C1 segment of cervical spinal cord (tissue), 14 donors: ENCODE results near the gene OR13C4.
"Not testable (repeated sequence)": the region's sequence is repeated elsewhere in the genome, so short reads cannot be mapped to it uniquely, and the experiment has no call there.

Experiments
- DNase-seq, 14 donors: peaks; one replicate each; lab custom pipeline; 2025; lab: John Stamatoyannopoulos, UW

The OR13C4 gene

GRCh38 chr9:104527109-104527508, at the start of gene OR13C4:
OR13C4 (minus strand) TSS chr9:104527209; CDS start chr9:104527209, 0 bp downstream.
- DNase-seq: no peak

DNA sequence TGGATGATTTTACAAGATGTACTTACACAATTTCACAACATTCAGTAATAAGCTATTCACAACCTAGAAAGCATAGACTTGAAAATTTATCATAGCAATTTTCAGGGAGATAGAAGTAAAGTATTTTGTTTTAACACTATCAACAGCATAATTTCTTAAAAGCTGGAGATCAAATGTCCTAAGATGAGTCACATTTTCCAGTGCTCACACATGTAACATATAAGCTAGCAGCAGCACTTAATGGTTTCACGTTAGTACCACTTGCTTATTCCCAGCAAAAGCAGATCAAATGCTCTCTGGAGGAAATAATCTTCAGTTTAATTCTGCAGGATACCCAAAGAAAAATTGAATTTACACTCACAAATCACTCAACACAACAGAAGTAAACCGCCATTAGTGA, 48.4 kb upstream of the OR13C4 start:
- no peak for DNase-seq

- DNase-seq: no peak
Measured at GRCh38 chr9:104572612-104573011, 45.6 kb upstream of the OR13C4 start.

DNA sequence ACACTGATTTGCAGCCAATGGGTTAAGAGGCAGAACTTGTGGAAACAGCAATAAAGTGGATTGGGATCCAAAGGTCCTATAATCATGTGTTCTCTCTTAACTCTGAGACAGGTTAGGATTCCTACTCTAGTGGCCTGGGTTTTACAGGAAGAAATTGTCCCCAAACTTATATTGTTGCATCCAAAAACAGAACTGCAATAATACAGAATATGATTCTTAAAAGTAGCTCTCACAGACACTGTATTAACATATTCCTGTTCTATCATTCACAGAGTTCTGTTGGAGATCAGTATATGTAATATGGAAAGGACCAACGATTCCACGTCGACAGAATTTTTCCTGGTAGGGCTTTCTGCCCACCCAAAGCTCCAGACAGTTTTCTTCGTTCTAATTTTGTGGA, 41.9 kb upstream of the OR13C4 start, which contains the start of gene OR13C8:
TSS of gene OR13C8 (plus strand) at position 301 of the 400 bp plus-strand sequence. CDS start at position 301, 0 bp downstream.
- no peak for DNase-seq

GRCh38 chr9:104564358-104564757, 37.3 kb upstream of the OR13C4 start:
- no peak for DNase-seq

DNA sequence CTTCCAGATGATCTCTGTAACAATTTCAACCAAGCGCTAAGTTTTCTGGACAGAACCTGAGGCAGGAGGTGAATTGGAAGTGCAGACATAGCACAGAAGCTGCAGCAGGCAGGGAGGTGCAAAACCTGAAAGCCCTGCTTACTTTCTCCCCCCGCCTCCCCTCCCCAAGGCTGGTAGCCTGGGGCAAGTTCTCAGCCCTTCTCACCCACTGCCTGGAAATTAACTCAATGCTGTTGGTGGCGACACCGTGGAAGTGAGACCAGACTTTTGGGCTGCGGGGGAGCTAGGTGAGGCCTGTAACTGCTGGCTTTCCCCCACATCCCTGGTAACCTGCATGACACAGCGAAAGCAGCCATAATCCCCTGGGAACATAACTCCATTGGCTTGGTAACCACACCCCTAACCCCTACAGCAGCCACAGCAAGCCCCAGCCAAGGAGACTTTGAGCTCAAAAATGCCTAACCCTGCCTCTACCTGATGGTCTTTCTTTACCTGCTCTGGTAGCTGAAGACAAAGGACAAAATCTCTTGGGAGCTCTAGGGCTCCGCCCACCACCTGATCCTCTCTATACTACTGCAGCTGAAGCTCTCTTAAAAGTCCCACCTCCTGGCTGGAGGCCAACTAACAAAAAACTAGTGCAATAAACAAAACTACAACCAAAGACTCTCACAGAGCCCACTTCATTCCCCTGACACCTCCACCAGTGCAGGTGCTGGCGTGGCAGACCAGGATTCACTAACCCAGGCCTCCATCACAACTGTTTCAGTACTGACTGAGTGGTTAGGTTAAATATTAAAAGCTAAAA, 30.0 kb upstream of the OR13C4 start:
- DNase-seq: no peak

DNA sequence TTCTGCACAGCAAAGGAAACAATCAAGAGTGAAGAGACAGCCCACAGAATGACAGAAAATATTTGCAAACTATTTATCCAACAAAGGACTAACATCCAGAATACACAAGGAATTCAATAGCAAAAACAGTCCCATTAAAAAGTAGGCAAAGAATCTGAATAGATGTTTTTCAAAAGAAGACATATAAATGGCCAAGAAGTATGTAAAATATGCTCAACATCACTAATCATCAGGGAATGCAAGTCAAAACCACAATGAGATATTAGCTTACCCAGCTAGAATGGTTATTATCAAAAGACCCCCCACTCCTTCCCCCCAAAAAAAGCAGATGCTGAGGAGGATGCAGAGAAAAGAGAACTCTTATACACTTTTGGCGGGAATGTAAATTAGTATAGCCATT, 28.5 kb upstream of the OR13C4 start:
- no peak for DNase-seq

- DNase-seq: no peak
Measured at GRCh38 chr9:104553261-104553660, 26.3 kb upstream of the OR13C4 start.

- DNase-seq: no peak
Measured at GRCh38 chr9:104544644-104545043, 17.6 kb upstream of the OR13C4 start.

- no peak for DNase-seq
Measured at GRCh38 chr9:104539275-104539674, 12.3 kb upstream of the OR13C4 start.

DNA sequence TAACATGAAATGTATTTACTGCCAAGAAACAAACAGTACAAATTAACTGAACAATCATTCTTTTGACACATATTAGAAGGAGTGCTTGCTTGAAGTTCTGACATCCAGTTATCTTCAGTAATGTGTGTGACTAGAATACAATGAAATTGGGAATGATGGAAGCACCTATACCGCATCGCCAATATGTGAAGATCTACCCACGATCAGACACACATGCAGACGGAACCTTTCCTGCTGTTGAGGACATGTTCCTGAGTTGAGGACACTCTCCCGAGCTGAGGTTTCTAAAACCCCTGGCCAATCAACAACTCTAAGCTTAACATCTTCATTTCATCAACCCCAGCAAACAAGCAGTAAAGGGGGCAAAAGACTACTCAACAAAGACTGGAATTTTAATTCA, 9.7 kb upstream of the OR13C4 start, which contains the start of gene OR13C3:
TSS of gene OR13C3 (minus strand) at position 101 of the 400 bp plus-strand sequence. CDS start 133 bp downstream, outside the sequence.
- DNase-seq: no peak

- not testable (repeated sequence) for DNase-seq
Measured at GRCh38 chr9:104520241-104520640, 6.8 kb downstream of the OR13C4 start.

DNA sequence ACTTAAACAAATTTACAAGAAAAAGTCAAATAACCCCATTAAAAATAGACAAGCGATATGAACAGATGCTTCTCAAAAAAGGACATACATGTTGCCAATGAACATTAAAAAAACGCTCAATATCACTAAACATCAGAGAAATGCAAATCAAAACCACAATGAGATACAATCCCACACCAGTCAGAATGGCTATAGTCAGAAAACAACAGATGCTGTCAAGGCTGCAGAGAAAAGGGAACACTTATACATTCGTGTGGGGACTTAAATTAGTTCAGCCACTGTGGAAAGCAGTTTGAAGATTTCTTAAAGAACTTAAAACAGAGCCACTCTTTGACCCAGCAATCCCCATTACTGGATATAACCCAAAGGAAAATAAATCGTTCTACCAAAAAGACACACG, 12.1 kb downstream of the OR13C4 start:
- DNase-seq: no peak

GRCh38 chr9:104506565-104506964, 20.4 kb downstream of the OR13C4 start:
- no peak for DNase-seq

DNA sequence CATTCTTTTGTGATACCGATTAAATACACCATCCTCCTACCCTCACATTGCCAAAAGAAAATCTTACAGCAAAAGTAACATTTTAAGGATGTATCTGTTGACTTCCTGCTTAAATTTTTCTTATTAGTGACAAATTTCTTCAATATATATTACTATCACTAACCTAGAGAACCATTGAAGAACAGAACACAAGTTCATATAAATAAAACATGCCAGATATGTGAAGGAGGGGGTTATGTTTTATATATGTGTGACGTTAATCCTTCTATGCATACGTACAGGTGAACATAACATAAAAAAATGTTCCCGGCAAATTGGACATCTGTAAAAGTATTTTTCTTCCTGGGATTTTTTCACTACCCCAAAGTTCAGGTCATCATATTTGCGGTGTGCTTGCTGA, 23.0 kb downstream of the OR13C4 start, which contains the start of gene OR13F1:
TSS of gene OR13F1 (plus strand) at position 301 of the 400 bp plus-strand sequence. CDS start at position 301, 0 bp downstream.
- DNase-seq: no peak

- DNase-seq: no peak
Measured at GRCh38 chr9:104503440-104503839, 23.6 kb downstream of the OR13C4 start.

GRCh38 chr9:104494808-104495207, 32.2 kb downstream of the OR13C4 start:
- DNase-seq: no peak

DNA sequence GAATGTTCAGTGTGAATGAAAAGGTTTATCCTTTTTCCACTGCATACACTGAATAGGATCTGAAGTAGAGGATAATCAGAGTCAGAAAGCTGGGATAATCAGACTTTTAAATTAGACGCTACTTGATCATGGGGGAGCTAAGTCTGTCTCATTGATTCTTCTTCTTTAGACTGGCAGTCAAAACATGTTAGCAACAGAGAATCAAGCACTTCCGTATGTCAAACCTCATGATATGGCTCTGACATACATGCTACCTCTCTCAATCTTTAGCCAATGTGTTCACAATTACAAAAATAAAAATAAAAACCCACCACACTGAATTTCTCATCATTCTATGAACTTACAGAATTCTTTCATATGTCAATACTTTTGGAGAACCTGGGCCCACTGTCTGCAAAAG, 42.0 kb downstream of the OR13C4 start:
- no peak for DNase-seq

- DNase-seq: no peak
Measured at GRCh38 chr9:104482921-104483570, 44.0 kb downstream of the OR13C4 start.
